Measurements from ENCODE around the gene DNLZ. TPM values are rescaled to one million over a fixed set of nuclear protein-coding genes. Genes with fewer than 3 reads are reported as not detected.

The DNLZ gene
- total and polyA plus RNA-seq, 2 of the 4 experiments (the other 2 are of a cell fraction), result 2.0 to 11.4 TPM

GRCh38 chr9:136398286-136398685, 34.7 kb upstream of the DNLZ start:
- H3K27me3 ChIP-seq (ENCODE audit: control insufficient read depth, insufficient read depth, low read length), result no peaks in the 10 kb centered on the region
- in situ Hi-C loops (cut with MboI; ENCODE audit: low sequenced_read_pairs) (no loop called here), dilution Hi-C loops (cut with HindIII; ENCODE audit: low sequenced_read_pairs, unreplicated experiment) (no loop called here), intact Hi-C loops (cut with micrococcal nuclease) (no loop called here)
- H3K14ac ChIP-seq (replicated peaks; ENCODE audit: low read depth, low read length), result no peak overlapping the region
- H3K4ac ChIP-seq (ENCODE audit: low read depth, low read length), result no peak overlapping the region
- peaks cover 20 to 35% of the 10 kb centered on the region in 2 experiments for H3K79me1 ChIP-seq (ENCODE audit: low read depth in 1 of 2, low read length in 2 of 2)
- H3K9me1 ChIP-seq (ENCODE audit: insufficient read depth, low read length), result no peaks in the 10 kb centered on the region
- H3K9ac ChIP-seq (ENCODE audit: low read depth, low read length), result no peak overlapping the region
- no peak overlapping the region for H3K56ac ChIP-seq (ENCODE audit: extremely low read depth, insufficient read depth, low read length)
- no peak overlapping the region for H3K18ac ChIP-seq (ENCODE audit: low read depth, low read length)
- H3K23ac ChIP-seq (ENCODE audit: low read depth, low read length), result peak overlapping the region; percentile 78
- no peak overlapping the region for H4K8ac ChIP-seq (ENCODE audit: low read depth in 2 of 2, low read length in 2 of 2)
- no peak for ATAC-seq (ENCODE audit: low read depth)
- no peak overlapping the region for H2AFZ ChIP-seq (replicated peaks; ENCODE audit: low read length, poor library complexity)
- H3K9me3 ChIP-seq (ENCODE audit: control insufficient read depth, insufficient read depth, low read length), result no peaks in the 10 kb centered on the region
- peaks cover 16% of the 10 kb centered on the region for H4K20me1 ChIP-seq (ENCODE audit: insufficient read depth, low read length)
- peak overlapping the region; percentile 93 for H2AK9ac ChIP-seq (replicated peaks; ENCODE audit: low read depth, low read length, poor library complexity)
- H2BK5ac ChIP-seq (ENCODE audit: low read depth, low read length, poor library complexity, severe bottlenecking), result no peak overlapping the region
- no peak overlapping the region; the same call in 1 of the 2 replicates for H2AK5ac ChIP-seq (ENCODE audit: low read depth, low read length)
- WGBS, 2 experiments (ENCODE audit: extremely low coverage in 2 of 2, insufficient read length in 1 of 2), result 96% methylated on average over 10 of the region's 12 CpGs; no CpG with 5 or more reads in 1 of the 2 experiments
- H3K4me2 ChIP-seq (ENCODE audit: low read depth, low read length), result peak overlapping the region; percentile 100; the same call in 1 of the 2 replicates
- H2BK120ac ChIP-seq (ENCODE audit: low read depth, low read length), result no peak overlapping the region
- H2BK15ac ChIP-seq (ENCODE audit: low read depth, low read length), result no peak overlapping the region
- peak overlapping the region; percentile 59; the same call in 1 of the 2 replicates for H3K27ac ChIP-seq (ENCODE audit: insufficient read depth, low read length)
- BruUV-seq (replicated peaks), result no TSS peak
- peaks cover 9% of the 10 kb centered on the region for H3K4me1 ChIP-seq (ENCODE audit: control insufficient read depth, insufficient read depth, low read length)
- H2BK20ac ChIP-seq (ENCODE audit: low read depth, low read length), result no peak overlapping the region
- POLR2A ChIA-PET (ENCODE audit: unreplicated experiment), result no interaction called here
- H3K36me3 ChIP-seq (ENCODE audit: control insufficient read depth, insufficient read depth, low read length), result peaks cover 47% of the 10 kb centered on the region
- no peak overlapping the region for H3K4me3 ChIP-seq (ENCODE audit: insufficient read depth, low read depth, low read length)
- no peak for DNase-seq
- no peak for TF ChIP-seq MXI1 (IDR thresholded peaks at IDR 0.05; ENCODE audit: borderline replicate concordance, low read depth, low read length)
- no peak for TF ChIP-seq BHLHE40 (IDR thresholded peaks at IDR 0.05; ENCODE audit: low read depth, low read length)
- TF ChIP-seq POLR2A (IDR thresholded peaks at IDR 0.05; ENCODE audit: low read depth, low read length), result no peak
- TF ChIP-seq MAFK (IDR thresholded peaks at IDR 0.05; ENCODE audit: low read depth, low read length), result no peak
- TF ChIP-seq RCOR1 (IDR thresholded peaks at IDR 0.05; ENCODE audit: insufficient replicate concordance, low read length), result no peak
- TF ChIP-seq FOS (IDR thresholded peaks at IDR 0.05; ENCODE audit: low read depth, low read length), result no peak
- TF ChIP-seq CHD1 (IDR thresholded peaks at IDR 0.05; ENCODE audit: low read depth, low read length), result no peak
- no peak for TF ChIP-seq NFE2L2 (IDR thresholded peaks at IDR 0.05; ENCODE audit: low read depth, low read length)
- no peak for TF ChIP-seq CEBPB (IDR thresholded peaks at IDR 0.05; ENCODE audit: low read depth, low read length)
- no peak for TF ChIP-seq USF2 (IDR thresholded peaks at IDR 0.05; ENCODE audit: low read depth, low read length)
- TF ChIP-seq MAZ (IDR thresholded peaks at IDR 0.05; ENCODE audit: borderline replicate concordance, low read depth, low read length), result no peak
- H4K91ac ChIP-seq (ENCODE audit: insufficient read depth, low read depth, low read length), result 0 out of 2 replicates have a peak overlapping the region, but pooled peaks have one; percentile 38
- CTCF ChIA-PET, result no interaction called here
- H4K5ac ChIP-seq (ENCODE audit: low read depth, low read length), result no peak overlapping the region
